Hepatic stellate cell (primary cell): ENCODE results near the gene IDH3B.
"Not testable (repeated sequence)": the region's sequence is repeated elsewhere in the genome, so short reads cannot be mapped to it uniquely, and the experiment has no call there.

Experiments used
- DNase-seq: peaks from one replicate; pipeline ENCODE4 v3.0.0; 2011; ENCODE audit warnings: low spot score

The IDH3B gene

GRCh38 chr20:2694519-2694918, 30.5 kb upstream of the IDH3B start:
- DNase-seq = no peak

- no peak for DNase-seq
These were observed 30.0 kb upstream of the IDH3B start for GRCh38 chr20:2694008-2694471.

GRCh38 chr20:2693286-2694007, 29.4 kb upstream of the IDH3B start:
- no peak for DNase-seq

- no peak for DNase-seq
These were observed 28.9 kb upstream of the IDH3B start for GRCh38 chr20:2692886-2693285.

- peak; percentile 53 for DNase-seq
These were observed 28.2 kb upstream of the IDH3B start, which contains the start of gene EBF4 for GRCh38 chr20:2692036-2692885. TSS of gene EBF4 (plus strand) at chr20:2692780. CDS start at chr20:2693646, 866 bp downstream.

- no peak for DNase-seq
These were observed 27.6 kb upstream of the IDH3B start for GRCh38 chr20:2691663-2692035.

- DNase-seq = no peak
These were observed 27.1 kb upstream of the IDH3B start for GRCh38 chr20:2691127-2691526.

GRCh38 chr20:2690718-2691117, 26.7 kb upstream of the IDH3B start:
- DNase-seq = no peak

- DNase-seq = no peak
These were observed 26.2 kb upstream of the IDH3B start for GRCh38 chr20:2690213-2690612.

- peak; percentile 48 for DNase-seq
These were observed 24.1 kb upstream of the IDH3B start for GRCh38 chr20:2688041-2688591.

- DNase-seq = no peak
These were observed 23.5 kb upstream of the IDH3B start for GRCh38 chr20:2687514-2687913.

GRCh38 chr20:2684817-2685216, 20.8 kb upstream of the IDH3B start:
- not testable (repeated sequence) for DNase-seq

- not testable (repeated sequence) for DNase-seq
These were observed 18.0 kb upstream of the IDH3B start for GRCh38 chr20:2682040-2682439.

GRCh38 chr20:2680046-2680445, 16.0 kb upstream of the IDH3B start:
- no peak for DNase-seq

- no peak for DNase-seq
These were observed 9.4 kb upstream of the IDH3B start for GRCh38 chr20:2673453-2673852.

GRCh38 chr20:2672446-2672845, 8.4 kb upstream of the IDH3B start:
- DNase-seq = no peak

- no peak for DNase-seq
These were observed 8.0 kb upstream of the IDH3B start for GRCh38 chr20:2671977-2672376.

- no peak for DNase-seq
These were observed 591 bp downstream of the IDH3B start for GRCh38 chr20:2663364-2663886.

GRCh38 chr20:2659547-2659946, 4.5 kb downstream of the IDH3B start:
- DNase-seq = no peak

GRCh38 chr20:2658414-2659354, 5.3 kb downstream of the IDH3B start:
- no peak for DNase-seq

- DNase-seq = no peak
These were observed 6.3 kb downstream of the IDH3B start for GRCh38 chr20:2657674-2658073.

- DNase-seq = no peak
These were observed 6.8 kb downstream of the IDH3B start for GRCh38 chr20:2657241-2657640.
